ENCODE results near the gene CABCOCO1.
"Not testable (repeated sequence)": the region's sequence is repeated elsewhere in the genome, so short reads cannot be mapped to it uniquely, and the experiment has no call there.

CABCOCO1 gene

GRCh38 chr10:61732629-61733278 lies 70.0 kb downstream of the CABCOCO1 start:
- peak; percentile 57; the same call in 2 of the 3 replicates for ATAC-seq
- TF ChIP-seq PPARA (CRISPR knock-in tag; IDR thresholded peaks at IDR 0.05; ENCODE audit: borderline replicate concordance) (no peak), GLIS3 (CRISPR knock-in tag; IDR thresholded peaks at IDR 0.05) (no peak), TCF4 (CRISPR knock-in tag; IDR thresholded peaks at IDR 0.05; ENCODE audit: borderline replicate concordance) (peak; percentile 92), ISL1 (CRISPR knock-in tag; IDR thresholded peaks at IDR 0.05) (peak; percentile 68), BACH2 (CRISPR knock-in tag; IDR thresholded peaks at IDR 0.05; ENCODE audit: borderline replicate concordance) (no peak), ZC3H10 (CRISPR knock-in tag; IDR thresholded peaks at IDR 0.05) (0 out of 2 replicates have a peak, but pooled peaks have one; percentile 15)

GRCh38 chr10:61733358-61733940 lies 70.7 kb downstream of the CABCOCO1 start:
- ATAC-seq, result peak; percentile 77
- no peak for TF ChIP-seq ZNF8 (CRISPR knock-in tag; IDR thresholded peaks at IDR 0.05)
- no peak for TF ChIP-seq TCF4 (CRISPR knock-in tag; IDR thresholded peaks at IDR 0.05; ENCODE audit: borderline replicate concordance)
- TF ChIP-seq ZC3H10 (CRISPR knock-in tag; IDR thresholded peaks at IDR 0.05), result no peak
- TF ChIP-seq ISL1 (CRISPR knock-in tag; IDR thresholded peaks at IDR 0.05), result no peak
- TF ChIP-seq CREB5 (CRISPR knock-in tag; IDR thresholded peaks at IDR 0.05; ENCODE audit: low read depth), result no peak
- TF ChIP-seq ZFP30 (CRISPR knock-in tag; IDR thresholded peaks at IDR 0.05), result no peak
- TF ChIP-seq PATZ1 (CRISPR knock-in tag; IDR thresholded peaks at IDR 0.05; ENCODE audit: borderline replicate concordance), result no peak
- no peak for TF ChIP-seq OSR1 (CRISPR knock-in tag; IDR thresholded peaks at IDR 0.05)
- no peak for TF ChIP-seq SNAI2 (CRISPR knock-in tag; IDR thresholded peaks at IDR 0.05)

GRCh38 chr10:61735882-61736281 lies 73.2 kb downstream of the CABCOCO1 start:
- TF ChIP-seq TCF4 (CRISPR knock-in tag; IDR thresholded peaks at IDR 0.05; ENCODE audit: borderline replicate concordance) (no peak), ZNF70 (CRISPR knock-in tag; IDR thresholded peaks at IDR 0.05) (no peak), ARNTL (CRISPR knock-in tag; IDR thresholded peaks at IDR 0.05; ENCODE audit: borderline replicate concordance, low read depth) (no peak), SNAI2 (CRISPR knock-in tag; IDR thresholded peaks at IDR 0.05) (no peak), ZNF8 (CRISPR knock-in tag; IDR thresholded peaks at IDR 0.05) (no peak), OSR1 (CRISPR knock-in tag; IDR thresholded peaks at IDR 0.05) (no peak), PPARA (CRISPR knock-in tag; IDR thresholded peaks at IDR 0.05; ENCODE audit: borderline replicate concordance) (no peak), ZFP30 (CRISPR knock-in tag; IDR thresholded peaks at IDR 0.05) (no peak), CREB5 (CRISPR knock-in tag; IDR thresholded peaks at IDR 0.05; ENCODE audit: low read depth) (no peak), ISL1 (CRISPR knock-in tag; IDR thresholded peaks at IDR 0.05) (no peak), POU6F1 (CRISPR knock-in tag; IDR thresholded peaks at IDR 0.05; ENCODE audit: borderline replicate concordance, low read depth) (no peak), ZFP3 (CRISPR knock-in tag; IDR thresholded peaks at IDR 0.05) (no peak), RARB (CRISPR knock-in tag; IDR thresholded peaks at IDR 0.05) (no peak), BACH2 (CRISPR knock-in tag; IDR thresholded peaks at IDR 0.05; ENCODE audit: borderline replicate concordance) (no peak), ZNF565 (CRISPR knock-in tag; conservative IDR thresholded peaks at IDR 0.05; ENCODE audit: low read depth) (no peak), PATZ1 (CRISPR knock-in tag; IDR thresholded peaks at IDR 0.05; ENCODE audit: borderline replicate concordance) (no peak), CSDC2 (CRISPR knock-in tag; IDR thresholded peaks at IDR 0.05) (no peak), ESRRG (CRISPR knock-in tag; IDR thresholded peaks at IDR 0.05) (no peak), TOX (CRISPR knock-in tag; IDR thresholded peaks at IDR 0.05; ENCODE audit: borderline replicate concordance) (no peak)
- no peak for ATAC-seq

GRCh38 chr10:61737455-61737854 lies 74.7 kb downstream of the CABCOCO1 start:
- not testable (repeated sequence) for ATAC-seq

All from SK-N-SH treated with all-trans-retinoic acid at 6 μM for 48 hours (cell line).